ENCODE results near the gene TAF1A. TPM values are rescaled to one million over a fixed set of nuclear protein-coding genes. Genes with fewer than 3 reads are reported as not detected.

TAF1A gene
- total RNA-seq, 3 donors from 2014 or later, result 4.7 to 6.6 (median 6.0) TPM

DNA sequence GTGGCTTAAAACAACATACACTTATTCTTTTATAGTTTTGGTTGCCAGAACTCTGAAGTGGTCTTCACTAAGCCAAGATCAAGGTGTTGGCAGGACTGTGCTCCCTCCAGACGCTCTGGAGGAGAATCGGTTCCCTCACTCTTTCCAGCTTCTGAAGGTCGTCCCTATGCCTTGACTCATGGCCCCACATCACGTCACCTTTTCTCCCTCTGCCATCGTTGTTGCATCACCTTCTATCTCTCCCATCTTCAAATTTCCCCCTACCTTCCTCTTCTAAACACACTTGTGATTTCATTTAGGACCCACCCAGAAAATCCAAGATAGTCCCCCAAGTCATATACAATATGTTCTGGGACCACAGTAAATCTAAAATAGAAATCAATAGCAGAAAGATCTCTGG lies 54.3 kb downstream of the TAF1A start:
- TF ChIP-seq, protein P1, sequence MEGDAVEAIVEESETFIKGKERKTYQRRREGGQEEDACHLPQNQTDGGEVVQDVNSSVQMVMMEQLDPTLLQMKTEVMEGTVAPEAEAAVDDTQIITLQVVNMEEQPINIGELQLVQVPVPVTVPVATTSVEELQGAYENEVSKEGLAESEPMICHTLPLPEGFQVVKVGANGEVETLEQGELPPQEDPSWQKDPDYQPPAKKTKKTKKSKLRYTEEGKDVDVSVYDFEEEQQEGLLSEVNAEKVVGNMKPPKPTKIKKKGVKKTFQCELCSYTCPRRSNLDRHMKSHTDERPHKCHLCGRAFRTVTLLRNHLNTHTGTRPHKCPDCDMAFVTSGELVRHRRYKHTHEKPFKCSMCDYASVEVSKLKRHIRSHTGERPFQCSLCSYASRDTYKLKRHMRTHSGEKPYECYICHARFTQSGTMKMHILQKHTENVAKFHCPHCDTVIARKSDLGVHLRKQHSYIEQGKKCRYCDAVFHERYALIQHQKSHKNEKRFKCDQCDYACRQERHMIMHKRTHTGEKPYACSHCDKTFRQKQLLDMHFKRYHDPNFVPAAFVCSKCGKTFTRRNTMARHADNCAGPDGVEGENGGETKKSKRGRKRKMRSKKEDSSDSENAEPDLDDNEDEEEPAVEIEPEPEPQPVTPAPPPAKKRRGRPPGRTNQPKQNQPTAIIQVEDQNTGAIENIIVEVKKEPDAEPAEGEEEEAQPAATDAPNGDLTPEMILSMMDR (IDR thresholded peaks at IDR 0.05), result no peak
- H3K36me3 ChIP-seq (ENCODE audit: low read depth), result no peaks in the 10 kb centered on the region
- no peaks in the 10 kb centered on the region for H3K9me3 ChIP-seq
- no peak overlapping the region for H3K4me3 ChIP-seq
- ATAC-seq (no peak), DNase-seq (no peak)
- intact Hi-C loops (cut with DNase I, micrococcal nuclease), result no loop called here
- no peaks in the 10 kb centered on the region for H3K4me1 ChIP-seq (ENCODE audit: low read depth)

DNA sequence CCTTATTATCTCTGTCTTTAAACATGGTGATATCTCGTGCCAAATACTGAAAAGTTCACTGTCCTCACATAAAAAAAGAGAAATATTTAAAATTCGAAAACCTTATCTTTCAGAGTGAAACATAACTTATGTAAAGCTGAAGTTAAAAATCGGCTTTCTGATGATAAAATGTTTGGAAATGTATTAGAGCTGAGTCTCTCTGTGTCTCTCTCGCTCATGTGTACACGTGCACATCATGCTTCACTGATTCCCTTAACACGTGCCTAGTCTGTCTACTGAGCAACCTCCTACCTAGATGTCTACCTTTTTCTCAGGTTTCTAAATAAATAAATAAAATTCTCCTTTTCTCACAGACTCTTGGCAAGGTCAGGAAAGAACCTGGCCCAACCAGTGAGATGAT lies 58.9 kb downstream of the TAF1A start:
- ATAC-seq, result no peak
- TF ChIP-seq, protein P1 (IDR thresholded peaks at IDR 0.05), result no peak

DNA sequence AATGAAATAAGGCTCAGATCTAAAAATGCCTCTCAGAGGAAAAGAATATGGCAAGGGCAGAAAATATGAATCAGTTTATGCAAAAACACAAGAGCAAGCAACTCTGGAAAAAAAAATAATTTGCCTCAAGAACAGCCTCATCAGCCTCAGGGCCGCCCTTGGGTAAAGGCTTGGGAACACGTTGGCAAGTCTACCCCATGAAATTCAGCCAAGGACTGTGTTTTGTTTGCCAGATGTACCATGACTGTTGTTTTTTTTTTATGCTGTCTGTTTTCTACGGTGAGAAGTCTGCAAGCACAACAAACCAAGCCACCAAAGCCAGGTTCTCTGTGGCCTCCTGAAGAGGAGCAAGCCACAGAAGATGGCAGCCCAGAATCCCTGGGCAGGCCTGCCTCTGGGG lies 59.8 kb downstream of the TAF1A start:
- Histone ChIP-seq H3K36me3 (ENCODE audit: low read depth) (no peaks in the 10 kb centered on the region), H3K4me1 (ENCODE audit: low read depth) (no peaks in the 10 kb centered on the region), H3K9me3 (no peaks in the 10 kb centered on the region), H3K4me3 (no peak overlapping the region)
- no peak for DNase-seq
- intact Hi-C loops (cut with DNase I, micrococcal nuclease), result no loop called here
- TF ChIP-seq, protein P1 (IDR thresholded peaks at IDR 0.05), result no peak
- no peak for ATAC-seq

More for the DNA sequence above, 58.9 kb downstream of the TAF1A start:
- intact Hi-C loops (cut with DNase I, micrococcal nuclease), result no loop called here
- Histone ChIP-seq H3K9me3 (no peaks in the 10 kb centered on the region), H3K4me1 (ENCODE audit: low read depth) (no peaks in the 10 kb centered on the region), H3K4me3 (no peak overlapping the region), H3K36me3 (ENCODE audit: low read depth) (no peaks in the 10 kb centered on the region)
- DNase-seq, result no peak

DNA sequence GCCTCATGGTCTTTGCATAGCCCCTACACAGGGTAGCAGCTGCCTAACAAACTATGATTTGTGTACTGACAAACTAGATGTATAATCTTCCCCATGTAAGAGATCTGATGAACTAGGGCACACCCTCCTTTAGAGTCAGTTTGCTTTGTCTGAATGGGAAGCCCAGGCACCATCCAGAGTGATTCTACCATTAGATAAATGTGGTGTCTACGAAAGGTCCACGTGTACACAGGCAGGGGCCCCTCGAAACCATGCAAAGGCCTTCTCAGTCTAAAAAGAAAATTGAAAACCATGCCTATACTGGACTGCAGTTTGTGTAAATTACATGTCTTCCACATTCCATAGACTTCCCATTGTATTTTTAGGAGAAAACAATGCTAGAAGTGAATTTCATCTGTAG lies 60.6 kb downstream of the TAF1A start:
- Histone ChIP-seq H3K36me3 (ENCODE audit: low read depth) (no peaks in the 10 kb centered on the region), H3K4me1 (ENCODE audit: low read depth) (no peaks in the 10 kb centered on the region), H3K4me3 (no peak overlapping the region), H3K9me3 (no peaks in the 10 kb centered on the region)
- intact Hi-C loops (cut with DNase I, micrococcal nuclease), result no loop called here
- TF ChIP-seq, protein P1 (IDR thresholded peaks at IDR 0.05), result no peak
- DNase-seq, result no peak
- no peak for ATAC-seq

DNA sequence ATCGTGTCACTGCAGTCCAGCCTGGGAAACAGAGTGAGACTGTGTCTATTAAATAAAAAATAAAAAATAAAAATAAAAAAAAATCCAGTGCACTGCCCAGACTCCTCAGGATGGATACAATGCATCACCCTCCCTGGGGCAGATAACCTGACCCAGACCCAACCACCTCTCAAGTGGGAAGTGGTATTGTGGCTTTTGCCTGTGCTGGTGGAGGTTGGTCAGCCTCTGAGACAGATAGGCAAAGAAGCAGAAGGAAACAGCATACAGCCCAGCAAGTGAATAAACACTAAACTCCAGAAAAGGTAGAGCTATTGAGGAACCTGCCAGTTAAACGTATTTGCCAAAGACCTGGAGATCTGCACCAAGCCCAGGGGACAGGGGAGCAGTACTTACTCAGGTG lies 63.8 kb downstream of the TAF1A start:
- Histone ChIP-seq H3K9me3 (no peaks in the 10 kb centered on the region), H3K4me1 (ENCODE audit: low read depth) (no peaks in the 10 kb centered on the region), H3K36me3 (ENCODE audit: low read depth) (no peaks in the 10 kb centered on the region), H3K4me3 (no peak overlapping the region)
- no peak for ATAC-seq
- intact Hi-C loops (cut with DNase I, micrococcal nuclease), result no loop called here
- TF ChIP-seq, protein P1 (IDR thresholded peaks at IDR 0.05), result no peak
- no peak for DNase-seq

DNA sequence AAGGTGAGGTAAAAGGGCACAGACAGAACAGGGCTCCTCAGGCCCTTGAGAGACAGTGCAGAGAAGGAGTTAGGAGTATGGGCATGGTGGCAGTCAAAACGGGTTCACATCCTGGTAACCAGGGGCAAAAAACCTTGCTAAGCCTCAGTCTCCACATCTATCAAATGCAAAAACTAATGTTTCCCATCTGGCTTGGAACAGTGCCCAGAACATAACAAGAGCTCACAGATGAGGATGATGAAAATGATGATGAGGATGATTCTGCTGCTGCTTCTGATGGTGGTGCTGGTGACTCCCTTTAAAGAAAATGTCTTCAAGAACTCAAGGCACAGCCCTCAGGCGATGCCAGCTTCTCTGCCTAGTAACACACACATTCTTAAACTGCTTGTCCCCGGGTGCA lies 65.9 kb downstream of the TAF1A start:
- no peaks in the 10 kb centered on the region for H3K9me3 ChIP-seq
- H3K4me1 ChIP-seq (ENCODE audit: low read depth), result no peaks in the 10 kb centered on the region
- H3K4me3 ChIP-seq, result no peak overlapping the region
- intact Hi-C loops (cut with DNase I, micrococcal nuclease), result no loop called here
- no peak for ATAC-seq
- H3K36me3 ChIP-seq (ENCODE audit: low read depth), result no peaks in the 10 kb centered on the region
- TF ChIP-seq, protein P1 (IDR thresholded peaks at IDR 0.05), result no peak
- DNase-seq, result no peak

Measured in mucosa of descending colon (tissue), 3 donors.